ENCODE data around the gene HDAC5. TPM values are rescaled to one million over a fixed set of nuclear protein-coding genes. Genes with fewer than 3 reads are reported as not detected.

HDAC5 gene
- polyA plus RNA-seq, 3 donors, result 16.1 to 93.6 (median 24.7) TPM

GRCh38 chr17:44075598-44076293 is 47.7 kb downstream of the HDAC5 start:
- peak overlapping the region in 1 of 2 donors; percentile 80 for H3K27ac ChIP-seq (ENCODE audit: low read depth in 1 of 2, low read length in 2 of 2)
- H3K36me3 ChIP-seq (replicated peaks in 1 of 2; ENCODE audit: control insufficient read depth in 1 of 2, insufficient read depth in 2 of 2, low read length in 2 of 2), result peaks cover 39 to 59% of the 10 kb centered on the region in 2 donors
- TF ChIP-seq CTCF (IDR thresholded peaks at IDR 0.05), result no peak
- no peak overlapping the region for H3K4me2 ChIP-seq (replicated peaks; ENCODE audit: extremely low read depth, low read length, poor library complexity, severe bottlenecking)
- no peaks in the 10 kb centered on the region for H3K9me3 ChIP-seq (replicated peaks in 1 of 2; ENCODE audit: control insufficient read depth in 1 of 2, insufficient read depth in 1 of 2, low read length in 2 of 2)
- no peak overlapping the region for H2AFZ ChIP-seq (ENCODE audit: insufficient read depth, low read depth, low read length, poor library complexity, severe bottlenecking)
- Mint-ChIP-seq H3K27me3 (ENCODE audit: low read depth in 3 of 3) (peaks cover 0 to 1% (median 0%) of the 10 kb centered on the region in 3 donors), H3K9me3 (no peaks in the 10 kb centered on the region), H3K27ac (peak overlapping the region in 4 of 7 donors; percentile 69 to 73 (median 73)), H3K4me3 (no peak overlapping the region), H3K4me1 (peaks cover 65% of the 10 kb centered on the region), H3K36me3 (peaks cover 50 to 68% of the 10 kb centered on the region in 2 donors)
- 95% methylated on average over 7 of the region's 10 CpGs for WGBS (ENCODE audit: insufficient coverage)
- no peak overlapping the region for H3K9ac ChIP-seq (ENCODE audit: insufficient read depth, low read length, poor library complexity, severe bottlenecking)
- H3K4me1 ChIP-seq (ENCODE audit: control insufficient read depth in 1 of 2, insufficient read depth in 2 of 2, low read length in 2 of 2), result peaks cover 57 to 66% of the 10 kb centered on the region in 2 donors
- intact Hi-C loops (cut with micrococcal nuclease), result no loop called here
- H3K79me2 ChIP-seq (ENCODE audit: insufficient read depth, low read length), result peaks cover 26% of the 10 kb centered on the region
- H4K20me1 ChIP-seq (ENCODE audit: insufficient read depth, low read length), result peaks cover 22% of the 10 kb centered on the region
- no peak overlapping the region for H3K4me3 ChIP-seq (replicated peaks in 1 of 3; ENCODE audit: low read depth in 2 of 3, low read length in 3 of 3)
- no peaks in the 10 kb centered on the region for H3K27me3 ChIP-seq (ENCODE audit: control insufficient read depth in 2 of 2, insufficient read depth in 2 of 2, low read length in 2 of 2)
- DNase-seq, result no peak

GRCh38 chr17:44074911-44075285 is 48.5 kb downstream of the HDAC5 start:
- H3K9me3 ChIP-seq (replicated peaks in 1 of 2; ENCODE audit: control insufficient read depth in 1 of 2, insufficient read depth in 1 of 2, low read length in 2 of 2), result no peaks in the 10 kb centered on the region
- H3K27ac ChIP-seq (ENCODE audit: low read depth in 1 of 2, low read length in 2 of 2), result peak overlapping the region in 1 of 2 donors; percentile 80
- H3K4me3 ChIP-seq (replicated peaks in 1 of 3; ENCODE audit: low read depth in 2 of 3, low read length in 3 of 3), result no peak overlapping the region
- peaks cover 26% of the 10 kb centered on the region for H3K79me2 ChIP-seq (ENCODE audit: insufficient read depth, low read length)
- H3K9ac ChIP-seq (ENCODE audit: insufficient read depth, low read length, poor library complexity, severe bottlenecking), result no peak overlapping the region
- 96% methylated on average over 3 of the region's 9 CpGs for WGBS (ENCODE audit: insufficient coverage)
- intact Hi-C loops (cut with micrococcal nuclease), result no loop called here
- peaks cover 42 to 59% of the 10 kb centered on the region in 2 donors for H3K36me3 Mint-ChIP-seq
- no peak overlapping the region for H3K4me3 Mint-ChIP-seq
- no peak for DNase-seq
- no peak overlapping the region for H2AFZ ChIP-seq (ENCODE audit: insufficient read depth, low read depth, low read length, poor library complexity, severe bottlenecking)
- H3K27me3 ChIP-seq (ENCODE audit: control insufficient read depth in 2 of 2, insufficient read depth in 2 of 2, low read length in 2 of 2), result no peaks in the 10 kb centered on the region
- no peak for TF ChIP-seq CTCF (IDR thresholded peaks at IDR 0.05)
- H4K20me1 ChIP-seq (ENCODE audit: insufficient read depth, low read length), result peaks cover 20% of the 10 kb centered on the region
- H3K27ac Mint-ChIP-seq, result peak overlapping the region in 1 of 7 donors; percentile 30
- no peaks in the 10 kb centered on the region for H3K9me3 Mint-ChIP-seq
- H3K4me1 Mint-ChIP-seq, result peaks cover 62% of the 10 kb centered on the region
- peaks cover 55 to 65% of the 10 kb centered on the region in 2 donors for H3K4me1 ChIP-seq (ENCODE audit: control insufficient read depth in 1 of 2, insufficient read depth in 2 of 2, low read length in 2 of 2)
- H3K36me3 ChIP-seq (replicated peaks in 1 of 2; ENCODE audit: control insufficient read depth in 1 of 2, insufficient read depth in 2 of 2, low read length in 2 of 2), result peaks cover 39 to 51% of the 10 kb centered on the region in 2 donors
- H3K4me2 ChIP-seq (replicated peaks; ENCODE audit: extremely low read depth, low read length, poor library complexity, severe bottlenecking), result no peak overlapping the region
- peaks cover 0 to 1% (median 0%) of the 10 kb centered on the region in 3 donors for H3K27me3 Mint-ChIP-seq (ENCODE audit: low read depth in 3 of 3)

Data from CD14-positive monocyte (primary cell).